Vagina (tissue), 2 donors: Measurements from ENCODE around the gene TMEM236. TPM values are rescaled to one million over a fixed set of nuclear protein-coding genes. Genes with fewer than 3 reads are reported as not detected.

Source experiments
- DNase-seq, 2 donors: peaks; one replicate each; pipeline ENCODE4 v3.0.0-alpha.2; 2017; ENCODE audit errors: extremely low spot score in 2 of 2
- H3K27ac ChIP-seq: fragments of 200-600 bp; sonication (generic); one replicate; pipeline ENCODE4 v1.5.1; 2019
- H3K27me3 ChIP-seq: fragments of 200-600 bp; sonication (generic); one replicate; pipeline ENCODE4 v1.5.1; 2019
- H3K36me3 ChIP-seq, 2 donors: fragments of 200-600 bp; sonication (generic); one replicate each; pipeline ENCODE4 v1.5.1; 2017 to 2019
- H3K4me1 ChIP-seq: fragments of 200-600 bp; sonication (generic); one replicate; pipeline ENCODE4 v1.5.1; 2019
- H3K4me3 ChIP-seq, 2 donors: fragments of 200-600 bp; sonication (generic); 1 replicate in 1 of 2; 2 replicates in 1 of 2; pipeline ENCODE4 v1.5.1; 2016 to 2019
- H3K9me3 ChIP-seq: fragments of 200-600 bp; sonication (generic); one replicate; pipeline ENCODE4 v1.5.1; 2019
- CTCF ChIP-seq, 3 experiments: fragments of 450-650 bp in 2 of 3; fragments of 200-600 bp in 1 of 3; sonication (generic) in 1 of 3; IDR thresholded peaks; one replicate each; pipeline ENCODE4 v1.5.1; 2017 to 2019; ENCODE audit warnings: antibody characterized with exemption in 3 of 3, mild to moderate bottlenecking in 2 of 3, moderate library complexity in 2 of 3
- POLR2A ChIP-seq, 2 donors: fragments of 450-650 bp; IDR thresholded peaks; one replicate each; pipeline ENCODE4 v1.6.1; 2017; ENCODE audit warnings: antibody characterized with exemption in 2 of 2, mild to moderate bottlenecking in 2 of 2, moderate library complexity in 2 of 2
- POLR2AphosphoS5 ChIP-seq, 2 donors: sonication (generic); formaldehyde crosslinking; IDR thresholded peaks; one replicate each; pipeline ENCODE4 v1.9.0; 2017; ENCODE audit warnings: antibody characterized with exemption in 2 of 2, mild to moderate bottlenecking in 2 of 2, low read depth in 1 of 2; ENCODE audit not compliant: insufficient read depth in 1 of 2
- intact Hi-C: fragments of 100-400 bp; cut with DNase I; formaldehyde crosslinking; loops from one replicate; pipeline ENCODE4 v1.15.1; 2023
- total RNA-seq: library from RNA; depleted of rRNA; stranded (reverse); fragments of >200 nt; gene quantifications from one replicate; pipeline ENCODE4 v1.2.3, GENCODE V29; 2016

Gene TMEM236
- total RNA-seq, 1 donor from 2014 or later: not detected

GRCh38 chr10:17789396-17789795, 37.4 kb downstream of the TMEM236 start:
- intact Hi-C loops: no loop called here
- TF ChIP-seq CTCF (IDR thresholded peaks at IDR 0.05) (no peak), POLR2AphosphoS5 (IDR thresholded peaks at IDR 0.05; ENCODE audit: insufficient read depth in 1 of 2, low read depth in 1 of 2) (no peak), POLR2A (IDR thresholded peaks at IDR 0.05) (no peak)
- Histone ChIP-seq H3K27ac (no peak overlapping the region), H3K4me3 (no peak overlapping the region), H3K4me1 (no peaks in the 10 kb centered on the region), H3K9me3 (no peaks in the 10 kb centered on the region), H3K36me3 (no peaks in the 10 kb centered on the region), H3K27me3 (no peaks in the 10 kb centered on the region)
- DNase-seq: no peak

GRCh38 chr10:17790651-17791050, 38.6 kb downstream of the TMEM236 start:
- H3K4me3 ChIP-seq: no peak overlapping the region
- no peak for DNase-seq
- TF ChIP-seq CTCF (IDR thresholded peaks at IDR 0.05) (no peak), POLR2AphosphoS5 (IDR thresholded peaks at IDR 0.05; ENCODE audit: insufficient read depth in 1 of 2, low read depth in 1 of 2) (no peak), POLR2A (IDR thresholded peaks at IDR 0.05) (no peak)
- H3K36me3 ChIP-seq: no peaks in the 10 kb centered on the region
- no peaks in the 10 kb centered on the region for H3K4me1 ChIP-seq
- H3K27ac ChIP-seq: no peak overlapping the region
- no peaks in the 10 kb centered on the region for H3K27me3 ChIP-seq
- intact Hi-C loops: no loop called here
- no peaks in the 10 kb centered on the region for H3K9me3 ChIP-seq

- no peaks in the 10 kb centered on the region for H3K9me3 ChIP-seq
- no peaks in the 10 kb centered on the region for H3K27me3 ChIP-seq
- TF ChIP-seq CTCF (IDR thresholded peaks at IDR 0.05) (no peak), POLR2A (IDR thresholded peaks at IDR 0.05) (no peak), POLR2AphosphoS5 (IDR thresholded peaks at IDR 0.05; ENCODE audit: insufficient read depth in 1 of 2, low read depth in 1 of 2) (no peak)
- intact Hi-C loops: no loop called here
- H3K4me3 ChIP-seq: no peak overlapping the region
- no peaks in the 10 kb centered on the region for H3K4me1 ChIP-seq
- DNase-seq: no peak
- no peak overlapping the region for H3K27ac ChIP-seq
- H3K36me3 ChIP-seq: no peaks in the 10 kb centered on the region
These were observed 41.0 kb downstream of the TMEM236 start for GRCh38 chr10:17792991-17793390.

GRCh38 chr10:17793823-17794644, 42.0 kb downstream of the TMEM236 start:
- intact Hi-C loops: no loop called here
- Histone ChIP-seq H3K36me3 (no peaks in the 10 kb centered on the region), H3K27ac (no peak overlapping the region), H3K27me3 (no peaks in the 10 kb centered on the region), H3K9me3 (no peaks in the 10 kb centered on the region), H3K4me1 (no peaks in the 10 kb centered on the region), H3K4me3 (no peak overlapping the region)
- no peak for TF ChIP-seq CTCF (IDR thresholded peaks at IDR 0.05)
- TF ChIP-seq POLR2A (IDR thresholded peaks at IDR 0.05): no peak
- no peak for TF ChIP-seq POLR2AphosphoS5 (IDR thresholded peaks at IDR 0.05; ENCODE audit: insufficient read depth in 1 of 2, low read depth in 1 of 2)
- no peak for DNase-seq

- Histone ChIP-seq H3K4me3 (no peak overlapping the region), H3K36me3 (no peaks in the 10 kb centered on the region), H3K4me1 (no peaks in the 10 kb centered on the region), H3K27ac (no peak overlapping the region), H3K27me3 (no peaks in the 10 kb centered on the region), H3K9me3 (no peaks in the 10 kb centered on the region)
- intact Hi-C loops: no loop called here
- no peak for DNase-seq
- TF ChIP-seq POLR2AphosphoS5 (IDR thresholded peaks at IDR 0.05; ENCODE audit: insufficient read depth in 1 of 2, low read depth in 1 of 2) (no peak), POLR2A (IDR thresholded peaks at IDR 0.05) (no peak), CTCF (IDR thresholded peaks at IDR 0.05) (no peak)
These were observed 43.1 kb downstream of the TMEM236 start for GRCh38 chr10:17795083-17795482.
